ENCODE results near the gene SLCO4C1.

DNA sequence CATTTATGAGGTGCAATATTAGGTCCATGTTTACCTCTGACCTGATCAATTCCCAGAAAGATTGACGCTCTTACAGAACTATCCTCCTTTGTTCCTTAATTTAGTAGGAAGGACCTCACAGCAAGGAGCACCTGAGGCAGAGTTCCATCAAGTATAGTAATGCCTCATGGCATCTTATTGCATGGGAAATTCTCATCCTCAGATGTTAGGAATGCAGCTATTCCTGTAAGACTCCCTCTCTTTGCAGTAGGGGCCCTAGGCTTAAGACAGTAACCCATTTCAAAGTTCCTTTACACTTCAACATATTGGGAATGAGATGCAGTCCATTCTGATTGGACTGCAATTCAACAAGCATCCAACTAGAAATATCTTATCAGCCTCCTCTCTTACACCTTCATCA, 69.8 kb downstream of the SLCO4C1 start:
- TF ChIP-seq, protein P1, sequence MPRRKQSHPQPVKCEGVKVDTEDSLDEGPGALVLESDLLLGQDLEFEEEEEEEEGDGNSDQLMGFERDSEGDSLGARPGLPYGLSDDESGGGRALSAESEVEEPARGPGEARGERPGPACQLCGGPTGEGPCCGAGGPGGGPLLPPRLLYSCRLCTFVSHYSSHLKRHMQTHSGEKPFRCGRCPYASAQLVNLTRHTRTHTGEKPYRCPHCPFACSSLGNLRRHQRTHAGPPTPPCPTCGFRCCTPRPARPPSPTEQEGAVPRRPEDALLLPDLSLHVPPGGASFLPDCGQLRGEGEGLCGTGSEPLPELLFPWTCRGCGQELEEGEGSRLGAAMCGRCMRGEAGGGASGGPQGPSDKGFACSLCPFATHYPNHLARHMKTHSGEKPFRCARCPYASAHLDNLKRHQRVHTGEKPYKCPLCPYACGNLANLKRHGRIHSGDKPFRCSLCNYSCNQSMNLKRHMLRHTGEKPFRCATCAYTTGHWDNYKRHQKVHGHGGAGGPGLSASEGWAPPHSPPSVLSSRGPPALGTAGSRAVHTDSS (CRISPR knock-in tag; conservative IDR thresholded peaks at IDR 0.05) = no peak
- TF ChIP-seq NFRKB (IDR thresholded peaks at IDR 0.05) (no peak), TAF1 (CRISPR knock-in tag; IDR thresholded peaks at IDR 0.05) (no peak), POLR2A (IDR thresholded peaks at IDR 0.05; ENCODE audit: insufficient read depth in 1 of 2, low read depth in 2 of 2, low read length in 2 of 2) (no peak), FOSL2 (CRISPR knock-in tag; IDR thresholded peaks at IDR 0.05) (no peak), JUNB (CRISPR knock-in tag; IDR thresholded peaks at IDR 0.05; ENCODE audit: borderline replicate concordance) (no peak), BCL6 (CRISPR knock-in tag; IDR thresholded peaks at IDR 0.05) (no peak)
- TF ChIP-seq, protein P2, sequence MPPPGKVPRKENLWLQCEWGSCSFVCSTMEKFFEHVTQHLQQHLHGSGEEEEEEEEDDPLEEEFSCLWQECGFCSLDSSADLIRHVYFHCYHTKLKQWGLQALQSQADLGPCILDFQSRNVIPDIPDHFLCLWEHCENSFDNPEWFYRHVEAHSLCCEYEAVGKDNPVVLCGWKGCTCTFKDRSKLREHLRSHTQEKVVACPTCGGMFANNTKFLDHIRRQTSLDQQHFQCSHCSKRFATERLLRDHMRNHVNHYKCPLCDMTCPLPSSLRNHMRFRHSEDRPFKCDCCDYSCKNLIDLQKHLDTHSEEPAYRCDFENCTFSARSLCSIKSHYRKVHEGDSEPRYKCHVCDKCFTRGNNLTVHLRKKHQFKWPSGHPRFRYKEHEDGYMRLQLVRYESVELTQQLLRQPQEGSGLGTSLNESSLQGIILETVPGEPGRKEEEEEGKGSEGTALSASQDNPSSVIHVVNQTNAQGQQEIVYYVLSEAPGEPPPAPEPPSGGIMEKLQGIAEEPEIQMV (CRISPR knock-in tag; IDR thresholded peaks at IDR 0.05; ENCODE audit: low read depth) = no peak
- TF ChIP-seq, protein P3, sequence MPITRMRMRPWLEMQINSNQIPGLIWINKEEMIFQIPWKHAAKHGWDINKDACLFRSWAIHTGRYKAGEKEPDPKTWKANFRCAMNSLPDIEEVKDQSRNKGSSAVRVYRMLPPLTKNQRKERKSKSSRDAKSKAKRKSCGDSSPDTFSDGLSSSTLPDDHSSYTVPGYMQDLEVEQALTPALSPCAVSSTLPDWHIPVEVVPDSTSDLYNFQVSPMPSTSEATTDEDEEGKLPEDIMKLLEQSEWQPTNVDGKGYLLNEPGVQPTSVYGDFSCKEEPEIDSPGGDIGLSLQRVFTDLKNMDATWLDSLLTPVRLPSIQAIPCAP (CRISPR knock-in tag; IDR thresholded peaks at IDR 0.05; ENCODE audit: low read depth) = no peak
